HG02759 (cell line): ENCODE data around the gene GABRG3.

ENCODE experiments used
- ATAC-seq: cut with Tn5 transposase; IDR thresholded peaks from one replicate; pipeline ENCODE4 v1.9.1; 2021; ENCODE audit warnings: mild to moderate bottlenecking, moderate library complexity; ENCODE audit not compliant: unreplicated experiment

The GABRG3 gene

GRCh38 chr15:27486683-27487647 lies 516.0 kb downstream of the GABRG3 start:
- ATAC-seq = no peak

GRCh38 chr15:27487846-27488245 lies 516.9 kb downstream of the GABRG3 start:
- ATAC-seq = no peak

- ATAC-seq = no peak
These were observed 520.0 kb downstream of the GABRG3 start for GRCh38 chr15:27490867-27491595.

GRCh38 chr15:27491666-27492621 lies 521.0 kb downstream of the GABRG3 start:
- no peak for ATAC-seq

- no peak for ATAC-seq
These were observed 525.0 kb downstream of the GABRG3 start for GRCh38 chr15:27495963-27496459.

- ATAC-seq = no peak
These were observed 527.7 kb downstream of the GABRG3 start for GRCh38 chr15:27498700-27499099.

GRCh38 chr15:27499191-27499590 lies 528.2 kb downstream of the GABRG3 start:
- ATAC-seq = no peak

GRCh38 chr15:27499719-27500118 lies 528.7 kb downstream of the GABRG3 start:
- no peak for ATAC-seq

- no peak for ATAC-seq
These were observed 529.2 kb downstream of the GABRG3 start for GRCh38 chr15:27500206-27500605.

GRCh38 chr15:27506752-27507151 lies 535.8 kb downstream of the GABRG3 start:
- no peak for ATAC-seq

- no peak for ATAC-seq
These were observed 538.0 kb downstream of the GABRG3 start for GRCh38 chr15:27509014-27509413.

- ATAC-seq = no peak
These were observed 541.5 kb downstream of the GABRG3 start for GRCh38 chr15:27512281-27513001.

- ATAC-seq = no peak
These were observed 543.5 kb downstream of the GABRG3 start for GRCh38 chr15:27514526-27514925.

GRCh38 chr15:27527490-27528067 lies 556.6 kb downstream of the GABRG3 start:
- no peak for ATAC-seq

GRCh38 chr15:27529399-27529798 lies 558.4 kb downstream of the GABRG3 start:
- no peak for ATAC-seq

GRCh38 chr15:27530994-27531393 lies 560.0 kb downstream of the GABRG3 start:
- no peak for ATAC-seq

GRCh38 chr15:27532358-27532757 lies 561.4 kb downstream of the GABRG3 start:
- no peak for ATAC-seq

GRCh38 chr15:27535445-27536129 lies 564.6 kb downstream of the GABRG3 start:
- no peak for ATAC-seq

- ATAC-seq = no peak
These were observed 567.3 kb downstream of the GABRG3 start for GRCh38 chr15:27538325-27538724.
